ENCODE data around the gene RNF227. TPM values are rescaled to one million over a fixed set of nuclear protein-coding genes. Genes with fewer than 3 reads are reported as not detected.

The RNF227 gene
- total and polyA plus RNA-seq, 2 of the 8 experiments (the other 6 are each of a cell fraction or from before 2014, with no cell fraction given) = 0.63 to 1.7 TPM

- peak within 1 kb of the TSS; percentile 87 for H2AFZ ChIP-seq (ENCODE audit: low read length)
- CTCF ChIA-PET (ENCODE audit: partially characterized antibody) = interaction anchor here (0.5 to 1.2 kb wide), 4 partner anchors 12 to 237 kb away, joined by 3 to 5 read pairs (median 3); no protein-coding TSS in a partner anchor
These were observed 27.7 kb downstream of the RNF227 start, which contains the start of gene CHD3 for GRCh38 chr17:7888184-7888920. CHD3 (plus strand) TSS chr17:7888789; CDS start chr17:7889001, 212 bp downstream.

More at GRCh38 chr17:7888184-7888920, 27.7 kb downstream of the RNF227 start, which contains the start of gene CHD3:
- Histone ChIP-seq H3K23ac (ENCODE audit: insufficient read length) (no peak within 1 kb of the TSS), H3K4me2 (ENCODE audit: insufficient read depth in 1 of 2, low read depth in 2 of 2, low read length in 2 of 2) (peak within 1 kb of the TSS; percentile 82 to 100), H4K5ac (ENCODE audit: insufficient read length, low read depth, low read length) (peak within 1 kb of the TSS; percentile 51), H2AK5ac (ENCODE audit: low read depth, low read length) (no peak within 1 kb of the TSS; the same call in 1 of the 2 replicates), H3K9me3 (ENCODE audit: insufficient read depth in 2 of 2, low read depth in 1 of 2, low read length in 1 of 2) (no peaks in the 10 kb centered on the region), H2BK12ac (ENCODE audit: low read depth, low read length) (peak within 1 kb of the TSS; percentile 94; the same call in 1 of the 2 replicates), H3K4ac (replicated peaks; ENCODE audit: insufficient read length, low read depth, low read length) (no peak within 1 kb of the TSS), H3K36me3 (ENCODE audit: control insufficient read depth in 2 of 4, insufficient read depth in 4 of 4, low read length in 3 of 4) (peaks cover 0 to 4% (median 0%) of the 10 kb centered on the region in 4 experiments; a peak in 1 of 8 replicates), H2BK20ac (ENCODE audit: low read length) (peak within 1 kb of the TSS; percentile 48; the same call in 1 of the 2 replicates), H3K27ac (ENCODE audit: low read depth, low read length) (no peak within 1 kb of the TSS), H3K56ac (replicated peaks; ENCODE audit: insufficient read length, low read depth, low read length) (no peak within 1 kb of the TSS), H2BK5ac (ENCODE audit: low read depth, low read length) (peak within 1 kb of the TSS; percentile 95; the same call in 1 of the 2 replicates), H3K4me1 (replicated peaks in 1 of 4; ENCODE audit: control insufficient read depth in 3 of 4, insufficient read depth in 4 of 4, low read length in 3 of 4) (peaks cover 9 to 30% (median 17%) of the 10 kb centered on the region in 4 experiments), H4K8ac (ENCODE audit: extremely low read depth, insufficient read depth, low read length) (no peak within 1 kb of the TSS; the same call in 1 of the 2 replicates), H3K79me1 (ENCODE audit: low read depth, low read length) (no peaks in the 10 kb centered on the region), H3K18ac (ENCODE audit: extremely low read depth, low read length) (peak within 1 kb of the TSS; percentile 63), H2BK15ac (ENCODE audit: low read length) (peak within 1 kb of the TSS; percentile 53; the same call in 1 of the 2 replicates), H3K4me3 (ENCODE audit: extremely low read depth in 1 of 4, insufficient read depth in 2 of 4, low read depth in 3 of 4, low read length in 4 of 4) (peak within 1 kb of the TSS; percentile 37 to 83 (median 51)), H3K27me3 (replicated peaks in 1 of 4; ENCODE audit: control insufficient read depth in 3 of 4, extremely low read depth in 1 of 4, insufficient read depth in 3 of 4, low read length in 3 of 4) (peaks cover 0 to 10% (median 3%) of the 10 kb centered on the region in 4 experiments; a peak in 3 of 7 replicates), H4K20me1 (replicated peaks in 1 of 2; ENCODE audit: control insufficient read depth in 1 of 2, insufficient read depth in 2 of 2, low read length in 2 of 2) (no peaks in the 10 kb centered on the region), H4K91ac (replicated peaks; ENCODE audit: insufficient read length, low read length) (peak within 1 kb of the TSS; percentile 45), H2BK120ac (replicated peaks; ENCODE audit: low read depth, low read length) (no peak within 1 kb of the TSS), H3K14ac (ENCODE audit: insufficient read length) (no peak within 1 kb of the TSS), H3K23me2 (ENCODE audit: low read depth, low read length) (peaks cover 24% of the 10 kb centered on the region), H3K79me2 (ENCODE audit: control insufficient read depth in 1 of 2, insufficient read depth in 2 of 2, low read length in 2 of 2) (no peaks in the 10 kb centered on the region), H3K9ac (replicated peaks in 1 of 4; ENCODE audit: extremely low read depth in 1 of 4, low read depth in 3 of 4, low read length in 3 of 4) (peak within 1 kb of the TSS in 3 of 4 experiments; percentile 35 to 42 (median 35); a peak in 6 of 7 replicates)
- FAIRE-seq = no peak
- POLR2A ChIA-PET (ENCODE audit: partially characterized antibody) = no interaction called here
- DNase-seq (ENCODE audit: low read depth in 1 of 2, low spot score in 2 of 2) = no peak
- TF ChIP-seq TAF7 (optimal IDR thresholded peaks at IDR 0.05; ENCODE audit: borderline replicate concordance, low read depth, low read length) (no peak), HDAC2 (IDR thresholded peaks at IDR 0.05; ENCODE audit: borderline replicate concordance in 1 of 2, low read depth in 2 of 2, low read length in 2 of 2) (no peak), CBX5 (IDR thresholded peaks at IDR 0.05; ENCODE audit: low read depth, low read length) (no peak), POLR2A (IDR thresholded peaks at IDR 0.05; ENCODE audit: control extremely low read depth in 1 of 2, low read depth in 2 of 2, low read length in 2 of 2) (no peak), RNF2 (IDR thresholded peaks at IDR 0.05; ENCODE audit: borderline replicate concordance, low read depth, low read length, missing control alignments, poor library complexity, severe bottlenecking) (no peak), KDM5A (IDR thresholded peaks at IDR 0.05; ENCODE audit: low read length) (no peak), CTBP2 (IDR thresholded peaks at IDR 0.05; ENCODE audit: borderline replicate concordance, insufficient read depth, insufficient read length, low read length) (no peak)
- 76% methylated on average over 18 of the region's 18 CpGs; no CpG with 5 or more reads in 1 of the 2 experiments for WGBS, 2 experiments (ENCODE audit: extremely low coverage in 1 of 2, insufficient coverage in 1 of 2, insufficient read length in 1 of 2, insufficient replicate concordance in 2 of 2, low coverage in 1 of 2, low lambda C conversion rate in 2 of 2, missing lambda C conversion rate in 1 of 2)

All from H1 (cell line).